ENCODE data around the gene KCNV2.

The KCNV2 gene

GRCh38 chr9:2758162-2758897 lies 41.0 kb downstream of the KCNV2 start:
- no peak for DNase-seq (ENCODE audit: extremely low read depth in 1 of 2, low read depth in 1 of 2)

GRCh38 chr9:2758898-2759510 lies 41.7 kb downstream of the KCNV2 start:
- DNase-seq (ENCODE audit: extremely low read depth in 1 of 2, low read depth in 1 of 2), result no peak

GRCh38 chr9:2761424-2761823 lies 44.1 kb downstream of the KCNV2 start:
- no peak for DNase-seq (ENCODE audit: extremely low read depth in 1 of 2, low read depth in 1 of 2)

DNA sequence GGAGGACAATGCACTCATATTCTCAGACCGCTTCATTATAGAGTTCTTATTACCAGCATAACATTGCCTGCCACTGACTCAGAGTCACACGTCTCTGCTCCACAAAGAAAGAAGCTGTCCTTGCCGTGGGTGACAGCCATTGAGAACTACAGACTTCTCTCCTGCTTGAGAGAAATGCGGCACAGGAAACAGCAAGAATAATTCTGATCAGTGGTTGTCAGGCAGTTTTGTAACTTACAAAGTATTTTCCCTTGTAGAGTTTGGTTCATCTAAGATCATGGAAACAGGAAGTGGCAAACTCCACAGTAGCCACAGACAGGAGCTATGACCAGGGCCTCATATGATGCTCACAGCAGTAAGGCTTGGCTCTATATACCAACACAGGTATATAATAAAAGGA lies 47.0 kb downstream of the KCNV2 start:
- DNase-seq (ENCODE audit: extremely low read depth in 1 of 2, low read depth in 1 of 2), result no peak

GRCh38 chr9:2765250-2765880 lies 48.1 kb downstream of the KCNV2 start:
- DNase-seq (ENCODE audit: extremely low read depth in 1 of 2, low read depth in 1 of 2), result no peak

GRCh38 chr9:2767800-2768677 lies 50.7 kb downstream of the KCNV2 start:
- DNase-seq (ENCODE audit: extremely low read depth in 1 of 2, low read depth in 1 of 2), result no peak

- no peak for DNase-seq (ENCODE audit: extremely low read depth in 1 of 2, low read depth in 1 of 2)
Observed at GRCh38 chr9:2771087-2771486, 53.8 kb downstream of the KCNV2 start.

DNA sequence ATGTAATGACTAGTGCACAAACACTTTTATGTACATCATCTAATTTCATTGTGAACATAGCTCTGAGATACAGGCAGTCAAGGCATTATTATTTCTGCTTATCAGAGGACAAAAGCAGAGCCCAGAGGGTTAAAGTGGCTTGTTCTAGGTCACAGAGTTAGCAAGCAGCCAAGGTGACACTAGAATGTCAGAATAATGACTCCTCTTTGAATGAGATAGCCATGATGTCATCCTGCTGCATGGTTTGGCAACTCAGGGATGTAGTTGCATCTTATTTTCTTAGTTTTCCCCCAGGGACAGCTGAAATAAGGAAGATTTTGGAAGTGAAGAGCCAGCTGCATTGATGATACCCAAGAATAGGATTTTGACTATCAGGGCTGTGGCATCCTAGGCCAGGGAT lies 54.4 kb downstream of the KCNV2 start:
- DNase-seq (ENCODE audit: extremely low read depth in 1 of 2, low read depth in 1 of 2), result no peak

DNA sequence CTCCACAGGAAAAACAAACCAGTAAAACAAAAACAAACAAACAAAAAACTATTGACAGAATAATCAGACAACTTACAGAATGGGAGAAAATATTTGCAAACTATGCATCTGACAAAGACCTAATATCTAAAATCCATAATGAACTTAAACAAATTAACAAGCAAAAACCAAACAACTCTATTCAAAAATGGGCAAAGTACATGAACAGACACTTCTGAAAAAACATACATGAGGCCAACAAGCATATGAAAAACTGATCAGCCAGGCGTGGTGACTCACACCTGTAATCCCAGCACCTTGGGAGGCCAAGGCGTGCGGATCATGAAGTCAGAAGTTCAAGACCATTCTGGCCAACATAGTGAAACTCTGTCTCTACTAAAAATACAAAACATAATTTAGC lies 60.1 kb downstream of the KCNV2 start:
- DNase-seq (ENCODE audit: extremely low read depth in 1 of 2, low read depth in 1 of 2), result no peak

DNA sequence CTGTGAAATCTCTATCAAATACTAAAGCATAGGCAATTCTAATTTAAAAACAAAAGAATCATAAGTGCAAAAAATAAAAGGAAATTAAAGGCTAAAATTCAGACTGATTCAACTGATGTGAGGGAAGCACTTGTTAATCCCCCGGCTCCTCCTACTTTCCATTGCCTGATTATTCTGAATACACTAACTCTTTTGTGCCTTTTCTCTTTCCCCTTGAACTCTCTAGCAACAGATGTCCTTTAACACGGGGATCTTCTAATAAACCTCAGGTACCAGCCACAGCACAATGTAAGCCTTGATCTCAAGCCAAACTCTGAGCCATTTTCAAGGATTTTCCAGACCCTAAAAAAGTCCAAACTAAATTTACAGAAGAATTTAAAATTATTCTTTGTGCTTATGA lies 61.5 kb downstream of the KCNV2 start:
- no peak for DNase-seq (ENCODE audit: extremely low read depth in 1 of 2, low read depth in 1 of 2)

Measured in stimulated activated CD8-positive, alpha-beta memory T cell treated with anti-CD3 and anti-CD28 coated beads, Interleukin-7, amount 100 ng/mL, for 48 hours (primary cell).